GM12892 (cell line): Measurements from ENCODE around the gene SMIM9.
"Not testable (repeated sequence)": the region's sequence is repeated elsewhere in the genome, so short reads cannot be mapped to it uniquely, and the experiment has no call there.

ENCODE experiments used
- DNase-seq: peaks from one replicate; pipeline ENCODE4 v3.0.0; 2011; ENCODE audit not compliant: insufficient read length
- FAIRE-seq: peaks from 2 replicates; lab custom pipeline; 2011; peaks lifted over from hg19 to GRCh38; lab: Jason Lieb, UNC
- POLR2A ChIP-seq: IDR thresholded peaks from 2 replicates; pipeline ENCODE4 v1.6.1; 2011; ENCODE audit warnings: low read depth, low read length, control low read depth
- POLR2AphosphoS5 ChIP-seq: IDR thresholded peaks from 2 replicates; pipeline ENCODE4 v1.6.1; 2011; ENCODE audit warnings: low read depth, low read length, control low read depth
- TAF1 ChIP-seq: IDR thresholded peaks from 2 replicates; pipeline ENCODE4 v1.6.1; 2011; ENCODE audit warnings: low read depth, mild to moderate bottlenecking, control low read depth, low read length, borderline replicate concordance

The SMIM9 gene

DNA sequence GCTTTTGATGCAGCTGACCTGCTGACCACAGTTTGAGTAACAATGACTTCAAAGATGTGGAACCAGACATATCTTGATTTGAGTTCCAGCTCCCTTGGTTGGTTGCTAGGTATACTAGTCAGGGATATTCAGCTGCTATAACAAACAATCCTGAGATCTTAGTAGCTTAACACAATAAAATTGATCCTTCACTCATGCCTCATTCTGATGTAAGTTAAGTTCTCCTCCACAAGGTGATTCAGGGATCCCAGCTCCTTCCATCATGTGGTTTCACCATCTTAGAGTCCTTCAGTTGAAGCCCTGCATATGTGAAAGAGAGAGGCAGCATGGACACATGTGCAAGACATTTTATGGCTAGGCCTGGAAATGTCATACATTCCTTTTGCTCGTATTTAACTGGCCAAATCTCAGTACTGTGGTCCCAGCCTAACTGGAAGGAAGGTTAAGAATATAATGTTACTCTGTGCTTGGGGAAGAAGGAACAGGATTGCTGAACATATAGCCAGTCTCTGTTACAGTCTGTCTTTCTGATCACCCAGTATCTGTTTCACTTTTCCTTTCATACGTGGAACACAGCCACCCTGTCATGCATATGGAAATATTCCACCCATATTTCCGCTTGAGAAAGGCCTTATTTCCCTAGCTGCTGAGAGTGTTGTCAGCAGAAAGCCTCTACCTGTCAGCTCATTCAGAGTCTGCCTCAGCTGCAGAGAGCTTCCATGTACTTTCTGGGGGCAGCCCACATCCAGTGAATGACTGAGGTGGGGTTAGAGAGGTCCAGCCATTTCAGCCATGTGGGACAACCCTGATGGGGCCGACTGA lies 7.1 kb downstream of the SMIM9 start:
- DNase-seq (no peak), FAIRE-seq (peak; percentile 87)
- TF ChIP-seq POLR2AphosphoS5 (no peak), POLR2A (no peak; the same call in 1 of the 2 replicates), TAF1 (no peak)

DNA sequence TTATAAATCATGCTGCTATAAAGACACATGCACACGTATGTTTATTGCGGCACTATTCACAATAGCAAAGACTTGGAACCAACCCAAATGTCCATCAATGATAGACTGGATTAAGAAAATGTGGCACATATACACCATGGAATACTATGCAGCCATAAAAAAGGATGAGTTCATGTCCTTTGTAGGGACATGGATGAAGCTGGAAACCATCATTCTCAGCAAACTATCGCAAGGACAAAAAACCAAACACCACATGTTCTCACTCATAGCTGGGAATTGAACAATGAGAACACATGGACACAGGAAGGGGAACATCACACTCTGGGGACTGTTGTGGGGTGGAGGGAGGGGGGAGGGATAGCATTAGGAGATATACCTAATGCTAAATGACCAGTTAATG lies 8.9 kb downstream of the SMIM9 start:
- DNase-seq, FAIRE-seq: not testable (repeated sequence)

DNA sequence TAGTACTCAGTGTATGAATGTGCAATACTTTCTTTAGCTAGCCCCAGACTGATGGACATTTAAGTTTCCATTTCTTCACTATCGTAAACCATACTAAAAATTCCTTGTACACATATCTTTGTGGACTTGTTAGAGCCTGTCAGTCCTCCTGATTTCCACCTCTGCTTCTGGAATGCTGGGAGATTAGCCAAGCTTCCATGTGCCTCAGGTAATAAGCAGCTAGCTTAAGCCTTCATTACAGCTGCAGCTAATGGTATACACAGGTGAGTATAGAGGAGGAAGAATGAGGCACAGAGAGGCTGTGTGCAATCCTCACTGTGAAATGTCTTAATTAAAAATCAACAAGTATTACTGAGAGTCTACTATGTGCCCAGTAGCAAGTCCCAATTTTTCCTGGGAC lies 9.8 kb downstream of the SMIM9 start:
- DNase-seq (no peak), FAIRE-seq (no peak)
- TF ChIP-seq POLR2AphosphoS5 (no peak), TAF1 (no peak), POLR2A (no peak)

DNA sequence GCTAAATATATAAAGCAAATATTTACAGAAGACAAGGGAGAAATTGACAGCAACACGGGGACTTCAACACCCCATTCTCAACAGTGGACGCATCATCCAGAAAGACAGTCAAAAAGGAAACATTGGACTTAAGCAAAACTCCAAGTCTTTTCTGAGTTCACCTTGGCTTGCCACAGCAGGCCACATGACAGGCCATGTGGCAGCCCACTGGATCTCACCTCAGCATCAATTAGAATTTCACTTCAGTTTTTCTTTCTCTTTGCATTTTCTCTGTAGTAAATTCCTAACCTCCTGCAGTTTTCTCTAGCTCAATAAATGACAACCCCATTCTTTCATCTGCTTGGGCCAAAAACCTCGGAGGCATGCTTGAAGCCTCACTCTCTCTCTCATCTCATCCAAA lies 12.4 kb downstream of the SMIM9 start:
- DNase-seq (no peak), FAIRE-seq (no peak)
- TF ChIP-seq POLR2A = no peak
- no peak for TF ChIP-seq POLR2AphosphoS5
- no peak for TF ChIP-seq TAF1

DNA sequence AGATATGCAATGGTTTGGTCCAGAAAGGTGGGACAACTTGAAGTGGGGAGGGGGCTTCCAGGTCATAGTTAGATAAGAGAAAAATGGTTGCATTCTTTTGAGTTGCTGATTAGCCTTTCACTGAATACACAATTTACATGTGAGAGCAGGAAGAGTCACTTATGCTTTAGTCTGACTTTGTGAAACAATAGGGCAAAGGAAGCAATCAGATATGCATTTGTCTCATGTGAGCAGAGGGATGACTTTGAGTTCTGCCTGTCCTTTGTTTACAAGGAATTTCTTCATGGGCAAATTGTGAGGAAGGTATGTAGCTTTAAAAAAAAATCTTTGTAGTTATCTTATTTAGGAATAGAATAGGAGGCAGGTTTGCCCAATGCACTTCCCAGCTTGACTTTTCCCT lies 12.9 kb downstream of the SMIM9 start:
- FAIRE-seq = no peak
- no peak for DNase-seq
- TF ChIP-seq POLR2A = no peak
- TF ChIP-seq TAF1 = no peak
- no peak for TF ChIP-seq POLR2AphosphoS5

DNA sequence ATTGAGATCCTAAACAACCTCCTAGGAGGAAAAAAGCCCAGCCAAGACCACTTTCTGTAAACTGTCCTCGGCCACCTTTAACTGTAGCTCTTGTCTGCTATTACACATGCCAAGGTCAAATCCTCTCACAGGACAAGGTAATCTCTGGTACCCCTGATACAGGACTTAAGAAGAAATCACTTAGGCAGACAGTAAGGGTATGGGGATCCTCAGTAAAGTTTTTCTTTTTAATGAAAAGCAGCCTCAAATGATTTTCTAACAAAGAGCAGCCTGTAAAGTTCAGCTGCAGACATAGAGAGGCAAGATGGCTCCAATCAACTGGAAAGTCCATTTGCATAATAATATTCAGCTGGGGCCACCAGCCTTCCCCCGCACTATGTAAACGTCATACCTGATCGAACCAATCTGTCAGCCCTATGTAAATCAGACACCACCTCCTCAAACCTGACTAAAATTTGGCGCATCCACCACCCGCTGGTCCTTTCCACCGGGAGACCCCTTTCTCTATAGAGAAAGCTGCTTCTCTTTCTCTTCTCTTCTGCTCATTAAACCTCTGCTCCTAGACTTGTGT lies 14.6 kb downstream of the SMIM9 start:
- DNase-seq (no peak), FAIRE-seq (no peak)
- TF ChIP-seq TAF1 (no peak), POLR2A (no peak), POLR2AphosphoS5 (no peak)

DNA sequence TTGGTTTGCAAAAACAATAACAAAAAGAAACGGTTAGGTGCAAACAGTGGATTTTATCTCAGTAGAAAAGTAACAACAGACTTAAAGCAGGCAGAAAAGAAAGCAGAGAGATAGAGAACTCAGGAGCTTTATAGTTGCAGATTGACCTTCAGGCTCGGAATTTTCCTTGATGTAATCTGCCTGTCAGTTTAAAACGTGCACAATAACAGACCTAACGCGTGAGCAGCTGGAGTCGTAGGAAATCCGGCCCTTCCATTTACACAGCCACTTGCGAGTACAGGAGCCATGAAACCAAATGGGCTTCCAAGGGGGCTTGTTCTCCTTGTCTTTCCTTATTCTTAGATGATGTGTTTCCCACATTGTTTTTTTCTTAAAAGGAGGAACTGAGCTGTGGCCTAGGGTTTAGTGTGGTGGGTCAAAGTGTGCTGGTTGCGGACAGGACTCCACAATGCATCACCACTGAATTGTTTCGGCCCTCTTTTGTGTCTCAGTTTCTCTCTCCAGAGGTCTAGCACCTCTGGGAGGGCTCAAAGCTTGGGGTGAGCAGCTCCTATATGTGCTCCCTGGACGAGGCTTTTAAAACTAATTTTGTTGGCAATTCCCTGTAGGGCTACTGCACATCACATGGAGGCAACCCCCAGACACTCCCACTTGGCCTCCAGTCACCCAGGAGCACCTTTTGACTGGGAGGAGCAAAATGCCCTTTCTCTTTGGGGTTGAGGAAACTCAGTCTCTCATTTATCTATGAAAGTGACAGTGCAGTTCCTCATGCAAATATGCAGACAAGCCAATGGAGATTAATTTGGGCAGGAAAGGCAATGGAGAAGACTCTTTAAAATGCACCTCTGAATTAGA lies 15.3 kb downstream of the SMIM9 start:
- FAIRE-seq (no peak), DNase-seq (no peak)
- no peak for TF ChIP-seq POLR2A

DNA sequence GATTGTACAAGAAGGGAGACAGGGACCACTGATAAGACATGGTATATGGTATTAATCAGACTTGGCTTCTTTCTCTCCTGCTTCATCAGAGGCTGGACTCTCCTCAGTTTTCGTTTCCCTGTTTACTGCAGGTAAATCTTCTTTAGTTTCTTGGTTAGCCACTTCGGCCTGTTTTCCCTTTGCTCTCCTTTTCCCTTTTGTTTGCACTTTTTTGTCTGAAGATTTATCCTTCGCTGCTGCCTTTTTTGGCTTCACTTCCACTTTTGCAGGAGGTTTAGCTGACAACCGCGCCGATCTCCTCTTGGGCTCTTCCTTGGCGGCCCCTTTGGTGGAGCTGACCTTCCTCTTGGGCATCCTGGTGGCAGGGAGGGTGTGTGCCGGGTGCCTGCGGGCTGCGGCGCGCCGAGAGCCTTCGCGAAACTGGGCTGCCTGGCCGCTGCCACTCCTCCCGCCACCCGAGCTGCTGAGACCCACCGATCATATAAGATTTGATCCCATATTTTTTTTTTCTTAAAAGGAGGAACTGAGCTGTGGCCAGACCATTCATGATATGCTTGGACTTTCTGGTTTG lies 17.3 kb downstream of the SMIM9 start:
- FAIRE-seq, DNase-seq: not testable (repeated sequence)

DNA sequence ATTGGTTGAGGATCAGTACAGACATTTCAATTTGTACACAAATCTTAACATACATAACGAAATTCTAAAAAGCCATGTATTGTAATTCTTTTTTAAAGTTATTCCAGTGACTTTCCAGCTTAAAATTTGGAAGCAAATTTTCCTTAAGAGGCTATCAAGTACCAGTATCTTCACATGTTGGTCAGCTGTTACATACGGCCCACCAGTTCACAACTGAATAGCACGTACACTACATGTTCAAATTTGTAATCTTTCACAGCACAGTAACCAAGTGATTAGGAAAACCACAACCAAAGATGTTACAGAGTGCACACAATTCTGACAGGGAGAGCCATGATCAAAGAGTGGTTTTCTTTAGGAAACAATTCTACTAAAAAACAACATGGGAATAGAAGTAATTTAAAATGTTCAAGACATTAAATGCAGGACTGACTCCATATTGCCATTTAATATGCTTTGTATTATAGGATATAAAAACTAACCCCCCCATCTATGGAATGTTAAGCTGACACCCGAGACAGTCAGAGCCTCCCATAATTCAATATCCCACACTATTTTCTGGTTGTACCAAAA lies 18.1 kb downstream of the SMIM9 start:
- DNase-seq, FAIRE-seq: not testable (repeated sequence)

DNA sequence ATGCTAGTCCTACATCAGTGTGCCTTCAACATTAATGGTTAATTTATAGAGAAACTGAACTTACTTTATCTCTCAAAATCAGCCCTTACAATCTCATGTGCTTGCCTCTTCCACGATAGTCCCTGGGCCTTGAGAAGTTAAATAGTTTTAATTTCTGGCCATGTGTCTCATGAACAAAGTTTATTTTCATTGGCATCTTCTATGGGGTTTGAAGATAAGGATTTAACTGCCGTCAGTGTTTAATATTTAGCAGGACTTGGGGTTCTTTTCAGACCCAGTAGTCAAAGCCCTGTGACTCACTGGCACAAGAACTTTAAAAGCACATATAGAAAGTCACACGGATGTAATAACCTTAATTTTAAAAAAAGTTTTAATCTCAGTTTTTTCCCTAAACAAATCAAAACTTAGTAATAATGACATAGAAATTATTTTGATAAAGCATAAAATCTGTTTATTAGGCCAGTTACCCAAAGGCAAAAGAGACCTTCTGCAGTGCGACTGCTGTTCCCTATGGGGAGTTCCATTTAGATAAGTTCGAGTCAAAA lies 19.1 kb downstream of the SMIM9 start:
- no peak for FAIRE-seq
- DNase-seq = no peak
- no peak for TF ChIP-seq TAF1
- no peak for TF ChIP-seq POLR2A
- TF ChIP-seq POLR2AphosphoS5 = no peak

DNA sequence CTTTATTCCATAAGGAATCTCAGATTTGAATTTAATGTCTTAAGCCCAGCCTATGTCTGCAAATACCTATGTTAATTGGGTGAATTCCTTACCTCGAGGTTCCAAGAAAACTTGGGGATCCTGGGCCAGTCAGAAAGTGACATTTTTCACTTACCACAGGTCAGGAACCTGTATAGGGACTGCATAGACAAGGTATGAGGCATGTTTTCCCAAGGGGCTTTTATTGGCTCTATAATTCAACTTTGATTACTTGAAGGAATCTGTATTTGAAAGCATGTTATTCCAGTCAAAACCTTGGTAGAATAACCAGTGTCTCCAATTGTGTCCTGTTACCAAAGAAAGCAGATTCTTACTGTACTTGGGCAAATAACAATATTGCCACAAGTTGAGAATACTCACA lies 20.7 kb downstream of the SMIM9 start:
- TF ChIP-seq TAF1 (no peak), POLR2A (no peak), POLR2AphosphoS5 (no peak)
- DNase-seq (no peak), FAIRE-seq (no peak)
